SH-SY5Y (cell line): ENCODE results near the gene KCND2.

Source experiments
- GATA2 ChIP-seq: IDR thresholded peaks from 2 replicates; pipeline ENCODE4 v1.6.1; 2011; ENCODE audit warnings: mild to moderate bottlenecking, low read depth, low read length
- GATA3 ChIP-seq: IDR thresholded peaks from 2 replicates; pipeline ENCODE4 v1.6.1; 2011; ENCODE audit warnings: low read depth, mild to moderate bottlenecking, low read length, moderate library complexity

DNA sequence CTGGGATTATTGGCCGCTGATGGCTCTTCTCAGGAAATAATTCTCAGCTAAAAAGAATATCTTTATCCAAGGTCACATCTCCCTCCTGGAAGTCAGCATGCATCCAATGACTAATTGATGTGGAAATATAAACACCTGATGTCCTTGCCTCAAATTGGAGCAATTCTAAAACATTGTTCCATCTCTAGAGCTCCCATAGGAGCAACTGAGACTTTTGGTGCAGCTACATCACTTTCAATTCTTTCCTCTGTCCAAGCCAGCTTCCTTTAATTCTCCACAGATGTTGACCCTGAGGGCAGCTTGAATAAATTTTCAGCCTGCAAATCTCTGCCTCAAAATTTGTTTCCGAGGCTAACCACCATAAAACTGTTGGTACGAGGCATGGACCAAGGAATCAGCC is 43.9 kb upstream of the KCND2 start:
- no peak for TF ChIP-seq GATA2
- no peak for TF ChIP-seq GATA3
